EH (cell line): ENCODE measurements around the gene RAMAC.
"Not testable (repeated sequence)": the region's sequence is repeated elsewhere in the genome, so short reads cannot be mapped to it uniquely, and the experiment has no call there.

Experiments
- DNase-seq: peaks from one replicate; pipeline ENCODE4 v3.0.0-alpha.2; 2015; ENCODE audit warnings: low read depth

Gene RAMAC

DNA sequence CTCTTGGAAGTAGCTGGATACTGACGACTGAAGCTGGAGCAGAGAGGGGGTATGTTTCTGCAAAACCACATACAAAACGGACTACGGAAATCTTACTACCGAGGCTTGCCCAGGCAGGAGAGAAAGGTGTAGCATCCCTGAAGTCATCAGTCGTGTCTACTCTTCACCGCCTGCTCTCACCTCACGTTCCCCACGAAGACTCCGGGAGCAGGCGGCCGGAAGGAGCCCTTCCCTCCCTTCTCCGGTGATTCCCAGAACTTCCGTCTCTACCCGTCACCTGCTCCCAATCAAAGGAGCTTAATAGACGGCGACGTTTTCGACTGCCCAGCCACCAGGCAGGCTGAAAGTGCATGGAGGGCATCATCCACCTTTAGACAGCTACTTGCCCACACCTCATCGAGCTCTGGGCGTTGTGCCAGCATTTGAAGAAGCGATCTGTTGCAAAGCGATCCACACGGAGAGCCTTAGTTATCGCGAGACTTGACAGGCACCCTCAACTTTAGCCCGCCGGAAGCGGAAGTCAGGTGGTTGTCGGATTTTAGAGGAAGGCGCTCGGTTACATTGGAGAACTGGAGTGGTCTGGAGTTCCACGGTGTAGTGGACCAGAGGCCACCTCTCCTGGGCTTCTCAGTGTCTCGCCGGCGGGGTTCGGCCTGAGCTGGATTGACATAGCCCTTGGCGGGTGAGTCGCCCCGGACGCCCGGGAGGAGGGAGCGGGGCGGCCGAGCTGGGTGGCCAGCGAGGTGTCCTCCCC is at the start of gene RAMAC:
Gene RAMAC (plus strand): TSS at position 523 of the 754 bp plus-strand sequence. CDS start 2,809 bp downstream, outside the sequence.
- DNase-seq: peak; percentile 95

- peak; percentile 38 for DNase-seq
Observed at GRCh38 chr15:82936966-82937711, 48.9 kb upstream of the RAMAC start.

- no peak for DNase-seq
Observed at GRCh38 chr15:82937712-82938058, 48.3 kb upstream of the RAMAC start.

GRCh38 chr15:82939678-82940077 is 46.3 kb upstream of the RAMAC start:
- DNase-seq: not testable (repeated sequence)

DNA sequence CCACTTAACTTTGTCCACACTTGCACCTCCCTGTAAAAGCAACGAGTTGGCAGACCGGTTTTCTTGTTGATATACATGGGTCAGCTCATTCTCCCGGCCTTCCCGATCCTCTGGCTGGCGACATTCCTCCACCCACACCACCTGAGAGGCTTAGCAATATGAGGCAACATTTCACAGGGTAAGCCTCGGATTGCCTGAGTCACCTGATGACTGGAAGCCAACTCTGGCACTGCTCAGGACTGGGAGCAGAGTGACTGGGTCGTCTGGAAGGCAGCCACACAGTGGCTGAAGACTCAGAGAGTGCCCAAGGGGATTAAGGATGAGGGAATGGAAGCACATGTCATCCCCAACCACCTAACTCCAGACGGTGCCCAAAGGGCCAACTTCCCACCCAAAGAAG is 43.3 kb upstream of the RAMAC start:
- no peak for DNase-seq

GRCh38 chr15:82943176-82943575 is 42.8 kb upstream of the RAMAC start:
- DNase-seq: no peak

DNA sequence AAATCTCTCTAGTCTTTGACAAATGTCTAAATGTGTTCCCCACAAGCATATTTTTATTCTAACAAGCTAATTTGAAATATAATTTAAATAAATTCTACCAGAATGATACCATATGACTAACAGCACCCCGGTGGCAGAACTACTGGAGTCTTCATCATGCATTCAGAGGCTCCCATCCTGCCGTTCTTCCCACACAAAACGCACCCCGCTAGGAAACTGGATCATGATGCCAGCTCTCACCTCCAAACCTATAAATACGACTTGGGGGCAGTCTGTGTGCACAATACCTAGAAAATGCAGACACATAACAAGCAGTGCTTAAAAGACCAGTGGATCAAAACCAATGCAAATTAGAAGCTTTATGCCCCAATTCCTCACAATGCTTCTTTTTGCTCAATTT is 42.0 kb upstream of the RAMAC start:
- DNase-seq: no peak

GRCh38 chr15:82944821-82945220 is 41.2 kb upstream of the RAMAC start:
- DNase-seq: no peak

GRCh38 chr15:82945326-82945725 is 40.7 kb upstream of the RAMAC start:
- DNase-seq: no peak

GRCh38 chr15:82946155-82946701 is 39.8 kb upstream of the RAMAC start:
- DNase-seq: no peak

DNA sequence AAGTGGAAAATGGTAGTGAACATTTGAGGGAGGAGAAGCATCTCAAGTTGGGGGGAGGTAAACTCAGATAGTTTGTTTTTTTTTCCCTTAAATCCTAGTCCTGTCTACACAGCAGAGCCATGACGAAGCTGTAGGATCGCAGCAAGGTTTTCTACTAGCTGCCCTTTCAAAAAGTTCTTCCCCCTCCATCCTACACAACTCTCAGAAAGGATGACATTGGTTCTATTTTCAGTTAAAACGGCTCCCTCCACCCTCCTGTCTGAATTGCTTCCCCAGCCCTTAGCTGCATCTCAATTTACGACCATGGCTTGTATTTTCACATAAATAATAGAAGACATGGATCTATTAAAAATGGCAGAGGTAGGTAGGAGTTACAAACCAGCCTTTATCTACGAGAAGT is 35.7 kb upstream of the RAMAC start:
- DNase-seq: no peak

DNA sequence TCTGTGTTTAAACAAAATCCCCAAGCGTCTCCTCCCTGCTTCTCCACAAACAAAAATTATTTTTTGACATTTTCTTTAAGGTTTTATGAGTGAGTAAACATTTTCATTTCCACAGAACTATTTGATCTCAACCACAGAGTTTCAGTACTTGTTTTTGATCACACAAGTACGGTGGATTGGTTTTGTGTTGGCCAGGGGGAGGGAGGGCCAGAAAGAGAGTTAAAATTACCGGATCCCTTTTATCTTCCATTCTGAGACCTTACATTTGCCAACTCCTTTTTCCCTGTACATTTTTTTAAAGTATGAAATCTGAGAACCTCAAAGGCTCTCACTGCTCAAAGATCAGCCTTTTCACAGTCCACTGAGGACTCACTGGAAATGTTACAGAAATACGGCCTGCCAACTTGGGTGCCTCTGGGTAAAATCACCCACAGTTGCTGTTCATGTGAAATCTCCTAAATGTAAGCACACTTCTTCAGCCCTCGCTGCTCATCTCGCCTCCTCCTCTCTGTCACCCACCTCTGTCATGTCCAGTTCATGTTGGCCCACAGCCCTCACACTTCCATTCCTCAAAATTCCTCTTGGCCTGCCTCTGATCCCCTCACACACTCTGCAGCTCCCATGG is 35.2 kb upstream of the RAMAC start:
- no peak for DNase-seq

GRCh38 chr15:82951472-82952157 is 34.4 kb upstream of the RAMAC start:
- DNase-seq: peak; percentile 5

DNA sequence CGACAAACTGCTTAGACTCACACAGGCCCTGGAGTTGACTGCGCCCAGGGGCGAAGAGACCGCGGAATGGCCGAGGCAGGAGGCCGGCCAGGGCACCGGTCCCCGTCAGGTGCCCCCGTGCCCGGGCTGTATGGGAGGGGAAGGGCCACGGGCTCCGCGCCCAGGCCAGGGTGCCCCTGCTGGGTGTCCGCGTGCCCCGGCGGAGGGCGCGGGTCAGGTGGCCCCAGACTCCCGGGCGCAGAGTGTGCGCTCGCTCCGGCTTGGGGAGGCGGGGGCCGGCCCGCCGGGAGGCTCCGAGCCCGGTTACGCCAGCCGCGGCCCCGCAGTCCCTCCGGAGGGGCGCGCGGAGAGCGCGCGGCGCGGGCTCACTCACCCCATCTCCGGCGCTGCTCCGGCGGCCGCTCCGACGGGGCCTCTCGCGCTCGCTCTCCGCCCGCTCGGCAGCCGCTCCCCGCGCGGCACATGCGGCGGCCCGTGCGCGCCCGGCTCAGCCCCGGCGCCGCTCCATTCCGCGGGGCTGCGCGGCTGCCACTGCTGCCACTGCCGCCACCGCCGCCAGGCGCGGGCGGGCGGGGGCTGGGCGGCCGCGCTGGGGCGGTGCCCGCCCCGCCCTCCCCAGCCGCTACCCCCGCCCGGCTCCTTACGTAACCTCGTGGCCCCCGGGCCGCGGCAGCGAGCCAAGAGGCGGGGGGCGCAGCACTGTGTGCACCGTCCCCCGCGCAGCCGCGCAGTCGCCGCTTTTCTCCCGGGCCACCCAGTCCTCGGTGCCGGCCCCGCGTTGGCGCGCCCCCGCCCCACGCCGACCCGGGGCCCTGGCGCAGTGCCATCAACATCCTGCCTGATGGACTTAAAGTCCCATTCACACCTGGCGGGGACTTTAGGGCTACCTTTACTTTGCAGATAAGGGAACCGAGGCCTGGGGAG is 33.6 kb upstream of the RAMAC start, which contains the start of gene HOMER2:
Gene HOMER2 (minus strand): TSS at position 563 of the 924 bp plus-strand sequence. CDS start 185 bp downstream, at position 378.
- DNase-seq: peak; percentile 18

DNA sequence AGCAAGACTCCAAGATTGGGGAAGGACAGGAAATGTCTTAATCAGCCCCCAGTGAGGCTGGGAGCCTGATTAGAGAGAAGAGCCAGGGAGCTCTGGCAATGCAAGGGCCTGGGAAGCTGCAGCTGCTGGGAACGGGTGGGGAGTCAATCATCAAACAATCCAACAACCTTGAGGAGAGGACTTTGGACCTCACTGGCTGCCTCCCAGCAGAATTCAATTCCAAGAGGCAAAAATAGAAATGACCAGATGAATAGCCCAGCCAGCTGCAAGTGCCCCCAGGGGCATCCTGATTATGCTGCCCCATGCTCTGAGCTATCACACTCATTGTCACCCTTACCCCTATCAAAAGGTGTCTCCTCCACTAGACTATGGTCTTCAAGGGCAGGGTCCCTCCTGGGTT is 27.4 kb upstream of the RAMAC start:
- no peak for DNase-seq

DNA sequence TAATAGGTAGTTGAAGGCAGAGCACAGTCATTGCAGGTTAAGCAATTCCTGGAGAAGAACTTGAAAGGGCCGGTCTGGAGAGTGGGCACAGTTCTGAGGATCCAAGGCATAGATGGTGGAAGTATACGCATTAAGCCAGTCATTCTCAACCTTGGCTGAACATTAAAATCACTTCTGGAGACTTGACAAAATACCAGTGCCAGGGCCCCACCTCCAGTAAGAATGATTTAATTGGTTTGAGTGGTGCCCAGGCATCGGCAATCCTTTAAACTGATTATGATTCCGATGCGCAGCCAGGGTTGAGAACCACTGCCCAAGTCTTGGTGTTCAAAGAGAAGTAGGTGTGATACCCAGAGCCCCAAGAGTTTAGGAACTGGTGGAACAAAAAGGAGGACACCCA is 26.6 kb upstream of the RAMAC start:
- DNase-seq: no peak

- no peak for DNase-seq
Observed at GRCh38 chr15:82960766-82961165, 25.2 kb upstream of the RAMAC start.

DNA sequence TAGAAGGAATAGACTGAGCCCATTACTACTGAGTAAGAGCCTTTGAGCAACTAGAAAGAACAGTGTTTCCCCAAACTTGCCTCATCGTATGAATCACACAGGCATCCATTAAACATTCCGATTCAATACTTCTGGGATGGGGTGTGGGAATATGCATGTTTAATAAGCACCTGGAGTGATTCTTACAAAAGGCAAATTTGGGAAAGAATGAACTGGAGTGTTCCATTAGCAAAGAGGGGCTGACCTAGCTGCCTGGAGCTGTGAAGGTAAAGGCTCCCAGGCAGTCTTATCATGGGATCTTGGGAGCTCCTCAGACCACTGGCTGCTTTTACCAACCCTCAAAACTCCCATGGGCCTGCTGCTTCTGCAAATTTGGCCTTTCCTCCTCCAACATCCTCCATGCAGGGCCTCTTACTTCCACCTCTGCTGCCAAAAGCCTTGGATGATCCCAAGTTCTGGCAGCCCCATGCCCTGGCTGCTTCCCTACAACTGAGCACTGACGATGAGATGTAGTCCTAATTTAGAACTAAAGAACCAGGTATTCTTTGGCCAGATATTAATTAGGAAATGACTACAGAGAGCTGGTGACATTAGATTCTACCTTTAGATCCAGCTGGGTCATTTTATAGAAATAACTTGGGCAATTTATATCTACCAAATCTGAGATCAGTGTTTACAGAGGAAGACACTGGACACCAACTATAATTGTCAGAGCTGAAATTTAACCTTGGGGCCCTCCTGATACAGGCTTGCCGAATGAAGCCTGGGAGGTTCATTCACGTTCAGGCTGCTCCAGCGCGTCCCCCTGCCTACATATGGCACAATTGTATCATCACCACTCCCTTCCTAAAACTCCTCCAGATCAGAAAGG is 22.3 kb upstream of the RAMAC start:
- no peak for DNase-seq

DNA sequence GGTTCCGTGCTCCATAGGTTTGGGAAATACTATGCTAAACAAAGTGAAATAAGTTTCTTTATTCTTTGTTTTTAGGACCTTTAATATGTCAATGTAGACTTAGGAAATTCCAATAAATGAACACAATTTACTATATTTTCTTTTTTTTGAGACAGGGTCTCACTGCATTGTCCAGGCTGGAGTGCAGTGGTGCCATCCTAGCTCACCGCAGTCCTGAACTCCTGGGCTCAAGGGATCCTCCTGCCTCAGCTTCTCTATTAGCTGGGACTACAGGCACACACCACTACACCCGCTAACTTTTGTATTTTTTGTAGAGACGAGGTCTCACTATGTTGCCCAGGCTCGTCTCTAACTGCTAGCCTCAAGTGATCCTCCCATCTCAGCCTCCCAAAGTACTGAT is 21.1 kb upstream of the RAMAC start:
- no peak for DNase-seq

DNA sequence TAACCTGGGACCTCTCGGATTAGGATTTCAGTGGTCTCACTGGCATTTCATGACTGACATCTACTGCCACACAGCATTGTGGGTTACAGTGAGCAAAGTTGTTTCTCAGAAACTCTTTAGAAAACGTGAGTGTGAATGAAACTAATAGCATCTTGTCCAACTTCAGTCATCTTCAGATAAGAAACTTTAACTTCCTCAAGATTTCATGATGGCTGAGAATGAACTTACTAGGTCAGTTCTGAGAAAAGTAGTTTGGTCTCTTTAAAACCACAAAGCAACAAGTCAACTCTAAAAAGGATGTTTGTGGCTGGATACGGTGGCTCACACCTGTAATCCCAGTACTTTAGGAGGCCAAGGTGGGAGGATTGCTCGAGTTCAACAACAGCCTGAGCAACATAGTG is 19.3 kb upstream of the RAMAC start:
- DNase-seq: no peak
